ENCODE measurements around the gene CPA5. TPM values are rescaled to one million over a fixed set of nuclear protein-coding genes. Genes with fewer than 3 reads are reported as not detected.

CPA5 gene
- total RNA-seq, 2 donors from 2014 or later = not detected

- Histone ChIP-seq H3K27ac (no peak overlapping the region), H3K9me3 (no peaks in the 10 kb centered on the region), H3K36me3 (no peaks in the 10 kb centered on the region), H3K4me3 (no peak overlapping the region), H3K4me1 (ENCODE audit: control insufficient read depth in 1 of 2, low read depth in 2 of 2) (no peaks in the 10 kb centered on the region), H3K27me3 (replicated peaks; ENCODE audit: insufficient read depth) (no peaks in the 10 kb centered on the region)
- ATAC-seq (ENCODE audit: insufficient number of reproducible peaks, low FRiP score, low read depth) (no peak), DNase-seq (ENCODE audit: low spot score) (no peak)
- TF ChIP-seq, protein P1, sequence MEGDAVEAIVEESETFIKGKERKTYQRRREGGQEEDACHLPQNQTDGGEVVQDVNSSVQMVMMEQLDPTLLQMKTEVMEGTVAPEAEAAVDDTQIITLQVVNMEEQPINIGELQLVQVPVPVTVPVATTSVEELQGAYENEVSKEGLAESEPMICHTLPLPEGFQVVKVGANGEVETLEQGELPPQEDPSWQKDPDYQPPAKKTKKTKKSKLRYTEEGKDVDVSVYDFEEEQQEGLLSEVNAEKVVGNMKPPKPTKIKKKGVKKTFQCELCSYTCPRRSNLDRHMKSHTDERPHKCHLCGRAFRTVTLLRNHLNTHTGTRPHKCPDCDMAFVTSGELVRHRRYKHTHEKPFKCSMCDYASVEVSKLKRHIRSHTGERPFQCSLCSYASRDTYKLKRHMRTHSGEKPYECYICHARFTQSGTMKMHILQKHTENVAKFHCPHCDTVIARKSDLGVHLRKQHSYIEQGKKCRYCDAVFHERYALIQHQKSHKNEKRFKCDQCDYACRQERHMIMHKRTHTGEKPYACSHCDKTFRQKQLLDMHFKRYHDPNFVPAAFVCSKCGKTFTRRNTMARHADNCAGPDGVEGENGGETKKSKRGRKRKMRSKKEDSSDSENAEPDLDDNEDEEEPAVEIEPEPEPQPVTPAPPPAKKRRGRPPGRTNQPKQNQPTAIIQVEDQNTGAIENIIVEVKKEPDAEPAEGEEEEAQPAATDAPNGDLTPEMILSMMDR (IDR thresholded peaks at IDR 0.05) = no peak
These were observed 40.6 kb upstream of the CPA5 start for GRCh38 chr7:130303982-130304381.

DNA sequence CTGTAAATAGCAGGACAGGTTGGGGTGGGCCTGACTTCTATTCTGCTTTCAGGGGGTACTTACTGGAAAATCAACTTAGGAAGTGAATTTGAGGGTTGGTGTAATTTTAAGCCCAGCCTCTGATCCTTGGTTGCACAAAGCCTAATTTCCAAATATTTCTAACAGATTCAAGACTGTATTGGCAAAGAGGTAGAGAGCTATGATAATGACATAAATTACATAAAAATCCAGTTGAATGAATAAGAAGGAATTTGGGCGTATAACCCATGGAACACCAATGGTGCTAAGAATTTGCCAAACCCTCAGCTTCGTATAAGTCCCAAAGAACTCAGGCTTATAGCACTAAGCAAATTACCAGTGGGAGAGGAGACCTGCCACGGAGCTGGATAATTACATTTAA is 39.7 kb upstream of the CPA5 start:
- Histone ChIP-seq H3K4me3 (no peak overlapping the region), H3K36me3 (no peaks in the 10 kb centered on the region), H3K4me1 (ENCODE audit: control insufficient read depth in 1 of 2, low read depth in 2 of 2) (no peaks in the 10 kb centered on the region), H3K9me3 (no peaks in the 10 kb centered on the region), H3K27me3 (replicated peaks; ENCODE audit: insufficient read depth) (no peaks in the 10 kb centered on the region), H3K27ac (no peak overlapping the region)
- ATAC-seq (ENCODE audit: insufficient number of reproducible peaks, low FRiP score, low read depth) (no peak), DNase-seq (ENCODE audit: low spot score) (no peak)
- TF ChIP-seq, protein P1 (IDR thresholded peaks at IDR 0.05) = no peak

DNA sequence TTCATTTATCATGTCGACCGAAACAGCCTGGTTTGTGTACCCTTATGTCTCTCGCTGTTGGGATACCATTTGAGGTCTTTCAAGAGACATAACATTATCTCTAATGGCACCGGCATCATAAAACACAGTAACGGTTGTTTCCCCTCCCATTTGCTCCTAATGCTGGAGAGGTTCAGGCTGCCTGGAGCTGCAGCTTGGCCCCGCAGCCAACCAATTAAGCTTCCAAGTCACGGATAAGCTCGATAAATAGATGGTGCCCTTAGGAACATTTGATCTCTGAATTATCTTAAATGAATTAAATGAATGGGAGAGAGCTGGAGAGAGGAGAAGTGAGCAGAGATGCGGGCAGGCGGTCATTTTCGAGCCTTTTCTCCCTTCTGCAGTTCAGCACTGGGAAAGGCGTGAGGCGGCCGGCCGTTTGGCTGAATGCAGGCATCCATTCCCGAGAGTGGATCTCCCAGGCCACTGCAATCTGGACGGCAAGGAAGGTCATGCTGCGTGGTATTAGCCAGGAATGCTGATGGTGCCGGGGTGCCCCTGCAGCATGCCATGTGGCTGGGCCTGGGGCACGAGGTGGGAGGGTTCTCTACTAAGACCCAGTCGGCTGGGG is 39.1 kb upstream of the CPA5 start:
- Histone ChIP-seq H3K9me3 (no peaks in the 10 kb centered on the region), H3K27me3 (replicated peaks; ENCODE audit: insufficient read depth) (no peaks in the 10 kb centered on the region), H3K4me3 (no peak overlapping the region), H3K27ac (no peak overlapping the region), H3K4me1 (ENCODE audit: control insufficient read depth in 1 of 2, low read depth in 2 of 2) (no peaks in the 10 kb centered on the region), H3K36me3 (no peaks in the 10 kb centered on the region)
- no peak for DNase-seq (ENCODE audit: low spot score)
- ATAC-seq (ENCODE audit: insufficient number of reproducible peaks, low FRiP score, low read depth) = no peak
- TF ChIP-seq, protein P1 (IDR thresholded peaks at IDR 0.05) = no peak

- H3K4me1 ChIP-seq (ENCODE audit: control insufficient read depth in 1 of 2, low read depth in 2 of 2) = no peaks in the 10 kb centered on the region
- no peak overlapping the region for H3K27ac ChIP-seq
- TF ChIP-seq, protein P1 (IDR thresholded peaks at IDR 0.05) = no peak
- ATAC-seq (ENCODE audit: insufficient number of reproducible peaks, low FRiP score, low read depth) = no peak
- H3K36me3 ChIP-seq = no peaks in the 10 kb centered on the region
- DNase-seq (ENCODE audit: low spot score) = no peak
- H3K27me3 ChIP-seq (replicated peaks; ENCODE audit: insufficient read depth) = no peaks in the 10 kb centered on the region
- H3K9me3 ChIP-seq = no peaks in the 10 kb centered on the region
- H3K4me3 ChIP-seq = no peak overlapping the region
These were observed 34.6 kb upstream of the CPA5 start for GRCh38 chr7:130309986-130310385.

DNA sequence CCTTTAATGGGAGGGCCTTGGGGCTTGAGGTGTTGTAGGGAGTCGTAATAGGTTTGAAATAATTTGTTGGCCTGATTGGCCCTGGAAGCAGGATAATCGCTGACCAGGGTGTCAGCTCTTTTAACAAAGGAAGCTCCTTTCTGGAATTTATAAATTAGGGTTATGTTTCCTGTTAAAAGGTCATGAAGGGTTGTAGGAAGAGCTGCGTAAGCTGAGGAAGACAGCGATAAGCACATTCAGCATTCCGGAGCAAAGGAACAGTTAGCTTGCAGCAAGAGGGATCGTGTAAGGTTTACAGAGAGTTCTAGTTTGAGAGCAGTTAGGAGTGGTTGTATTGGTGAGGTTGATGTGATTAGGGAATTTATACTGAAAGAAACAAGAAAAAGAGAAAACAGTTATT is 30.3 kb upstream of the CPA5 start:
- TF ChIP-seq, protein P1 (IDR thresholded peaks at IDR 0.05) = no peak
- Histone ChIP-seq H3K27ac (no peak overlapping the region), H3K36me3 (no peaks in the 10 kb centered on the region), H3K4me3 (no peak overlapping the region), H3K27me3 (replicated peaks; ENCODE audit: insufficient read depth) (no peaks in the 10 kb centered on the region), H3K9me3 (no peaks in the 10 kb centered on the region), H3K4me1 (ENCODE audit: control insufficient read depth in 1 of 2, low read depth in 2 of 2) (no peaks in the 10 kb centered on the region)
- DNase-seq (ENCODE audit: low spot score) (no peak), ATAC-seq (ENCODE audit: insufficient number of reproducible peaks, low FRiP score, low read depth) (no peak)
